ENCODE measurements around the gene TCTN3. TPM values are rescaled to one million over a fixed set of nuclear protein-coding genes. Genes with fewer than 3 reads are reported as not detected.

TCTN3 gene
- total and polyA plus RNA-seq, 2 of the 13 experiments (the other 11 are each of a cell fraction or from before 2014, with no cell fraction given) = 53.3 to 60.0 TPM

DNA sequence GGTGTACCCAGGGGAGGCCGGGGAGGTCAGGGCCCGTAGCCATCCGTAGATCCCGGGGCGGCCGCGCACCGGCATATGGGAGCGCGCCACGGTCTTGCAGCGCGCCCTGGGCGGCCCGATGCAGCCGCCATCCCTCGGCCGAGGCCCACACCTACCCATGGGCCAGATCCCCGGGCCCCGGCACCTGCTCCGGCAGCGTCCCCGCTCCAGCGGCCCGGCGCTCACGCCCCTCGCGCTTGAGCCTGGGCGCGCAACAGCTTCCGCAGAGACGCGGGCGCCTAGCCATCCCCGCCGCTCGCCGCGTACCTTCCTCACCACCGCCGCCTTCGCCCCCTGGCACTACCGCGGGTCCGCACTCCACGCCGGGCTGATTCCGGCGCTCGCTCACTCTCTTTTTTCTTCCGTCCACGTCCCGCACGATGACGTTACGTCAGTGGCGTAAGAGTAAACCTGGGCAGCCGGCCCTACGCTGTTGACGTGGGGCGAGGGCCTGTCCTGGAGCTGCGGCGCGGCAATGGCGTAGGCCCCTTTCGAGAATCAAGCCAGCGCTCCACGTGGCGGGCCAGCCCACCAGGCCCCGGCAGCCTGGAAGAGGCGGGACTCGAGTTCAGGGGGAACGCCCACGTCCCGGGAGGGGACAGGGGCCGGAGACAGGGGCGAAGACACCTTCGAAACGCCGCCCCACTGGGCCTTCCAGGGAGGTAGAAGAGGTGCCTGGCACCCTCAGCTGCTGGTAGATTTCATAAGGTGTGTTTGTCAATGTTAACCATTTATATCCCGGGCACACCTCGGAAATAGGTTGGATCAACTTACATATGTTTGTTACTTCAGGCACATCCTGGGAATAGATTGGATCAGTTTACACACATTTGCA, 37.2 kb downstream of the TCTN3 start, which contains the start of gene ALDH18A1 (continued):
- no peak for TF ChIP-seq ZNF142 (CRISPR knock-in tag; IDR thresholded peaks at IDR 0.05)
- TF ChIP-seq CENPX (CRISPR knock-in tag; IDR thresholded peaks at IDR 0.05) = no peak
- TF ChIP-seq SIX1 (CRISPR knock-in tag; IDR thresholded peaks at IDR 0.05; ENCODE audit: borderline replicate concordance) = peak; percentile 44; the same call in 1 of the 2 replicates
- no peak for TF ChIP-seq FOXO1 (CRISPR knock-in tag; IDR thresholded peaks at IDR 0.05)
- TF ChIP-seq HOXD1 (CRISPR knock-in tag; IDR thresholded peaks at IDR 0.05) = 0 out of 2 replicates have a peak, but pooled peaks have one; percentile 39
- TF ChIP-seq ISL2 (CRISPR knock-in tag; IDR thresholded peaks at IDR 0.05) = peak; percentile 64
- no peak for TF ChIP-seq ARID3A (IDR thresholded peaks at IDR 0.05; ENCODE audit: low read depth, low read length)
- TF ChIP-seq TMF1 (CRISPR knock-in tag; IDR thresholded peaks at IDR 0.05; ENCODE audit: low read depth) = no peak; the same call in 1 of the 2 replicates
- no peak for TF ChIP-seq KDM5A (IDR thresholded peaks at IDR 0.05; ENCODE audit: borderline replicate concordance, low read length)
- no peak for TF ChIP-seq MZF1 (CRISPR knock-in tag; IDR thresholded peaks at IDR 0.05; ENCODE audit: borderline replicate concordance)
- TF ChIP-seq ZNF879 (CRISPR knock-in tag; IDR thresholded peaks at IDR 0.05) = peak; percentile 75; the same call in 1 of the 2 replicates
- TF ChIP-seq ZNF335 (CRISPR knock-in tag; IDR thresholded peaks at IDR 0.05) = no peak
- TF ChIP-seq ASH2L (IDR thresholded peaks at IDR 0.05; ENCODE audit: insufficient read length, low read depth, low read length) = no peak
- 0 out of 2 replicates have a peak, but pooled peaks have one; percentile 10 for TF ChIP-seq RARA (CRISPR knock-in tag; IDR thresholded peaks at IDR 0.05)
- peak; percentile 66 for TF ChIP-seq ZBTB38 (CRISPR knock-in tag; IDR thresholded peaks at IDR 0.05)
- TF ChIP-seq CEBPZ (IDR thresholded peaks at IDR 0.05; ENCODE audit: low read length) = no peak
- no peak; the same call in 1 of the 2 replicates for TF ChIP-seq SIN3B (IDR thresholded peaks at IDR 0.05; ENCODE audit: low read length)
- peak; percentile 61; the same call in 1 of the 2 replicates for TF ChIP-seq ZNF746 (CRISPR knock-in tag; IDR thresholded peaks at IDR 0.05)
- peak; percentile 74 for TF ChIP-seq SP4 (CRISPR knock-in tag; IDR thresholded peaks at IDR 0.05)

Measured in HepG2 (cell line).